Measurements from ENCODE around the gene ASB1.

GRCh38 chr2:238380336-238380735, 46.4 kb upstream of the ASB1 start:
- TF ChIP-seq POLR2A (IDR thresholded peaks at IDR 0.05) (no peak), CTCF (IDR thresholded peaks at IDR 0.05) (no peak), POLR2AphosphoS5 (IDR thresholded peaks at IDR 0.05) (no peak), EP300 (IDR thresholded peaks at IDR 0.05) (no peak)

All from suprapubic skin (tissue), 4 donors.